ENCODE results near the gene BRSK1. TPM values are rescaled to one million over a fixed set of nuclear protein-coding genes. Genes with fewer than 3 reads are reported as not detected.

BRSK1 gene
- total and polyA plus RNA-seq, 10 donors, result 0.70 to 2.9 (median 1.6) TPM

- TF ChIP-seq POLR2AphosphoS5 (IDR thresholded peaks at IDR 0.05) (no peak), CTCF (IDR thresholded peaks at IDR 0.05 in 8 of 11, conservative IDR thresholded peaks at IDR 0.05 in 3 of 11) (no peak), POLR2A (IDR thresholded peaks at IDR 0.05) (no peak)
- Histone ChIP-seq H3K36me3 (no peaks in the 10 kb centered on the region), H3K27me3 (replicated peaks in 1 of 7) (peaks cover 0 to 23% (median 8%) of the 10 kb centered on the region in 7 donors), H3K4me1 (peaks cover 0 to 25% (median 6%) of the 10 kb centered on the region in 6 donors), H3K27ac (no peak overlapping the region), H3K9me3 (no peaks in the 10 kb centered on the region), H3K4me3 (no peak overlapping the region)
- WGBS, 5 donors, result 87 to 97% (median 92%) methylated on average over 14 to 21 of the region's 21 CpGs
- intact Hi-C loops (cut with DNase I; ENCODE audit: low total_unique reads), result no loop called here
- DNase-seq, result no peak
These were observed 3.7 kb downstream of the BRSK1 start for GRCh38 chr19:55287361-55288079.

GRCh38 chr19:55289117-55289796 lies 5.5 kb downstream of the BRSK1 start:
- no peak for TF ChIP-seq POLR2AphosphoS5 (IDR thresholded peaks at IDR 0.05)
- no peak for TF ChIP-seq POLR2A (IDR thresholded peaks at IDR 0.05)
- TF ChIP-seq CTCF (IDR thresholded peaks at IDR 0.05 in 8 of 11, conservative IDR thresholded peaks at IDR 0.05 in 3 of 11), result no peak
- no peak for DNase-seq
- intact Hi-C loops (cut with DNase I; ENCODE audit: low total_unique reads), result no loop called here

GRCh38 chr19:55297267-55297666 lies 13.5 kb downstream of the BRSK1 start:
- Histone ChIP-seq H3K4me3 (no peak overlapping the region), H3K4me1 (peaks cover 0 to 12% (median 10%) of the 10 kb centered on the region in 6 donors), H3K36me3 (no peaks in the 10 kb centered on the region), H3K9me3 (no peaks in the 10 kb centered on the region), H3K27me3 (replicated peaks in 1 of 7) (peaks cover 0 to 10% (median 0%) of the 10 kb centered on the region in 7 donors), H3K27ac (no peak overlapping the region)
- DNase-seq, result no peak
- WGBS, 5 donors, result 72 to 89% (median 79%) methylated on average over 10 of the region's 10 CpGs
- intact Hi-C loops (cut with DNase I; ENCODE audit: low total_unique reads), result loop anchor here (10.0 kb wide), 1 partner anchor 118 kb away; no protein-coding TSS in a partner anchor
- TF ChIP-seq CTCF (IDR thresholded peaks at IDR 0.05 in 8 of 11, conservative IDR thresholded peaks at IDR 0.05 in 3 of 11) (no peak), POLR2A (IDR thresholded peaks at IDR 0.05) (no peak), POLR2AphosphoS5 (IDR thresholded peaks at IDR 0.05) (no peak)

More at GRCh38 chr19:55289117-55289796, 5.5 kb downstream of the BRSK1 start:
- Histone ChIP-seq H3K27ac (no peak overlapping the region), H3K4me1 (peaks cover 0 to 9% (median 3%) of the 10 kb centered on the region in 6 donors), H3K9me3 (no peaks in the 10 kb centered on the region), H3K36me3 (no peaks in the 10 kb centered on the region), H3K27me3 (replicated peaks in 1 of 7) (peaks cover 0 to 6% (median 1%) of the 10 kb centered on the region in 7 donors), H3K4me3 (no peak overlapping the region)
- 93 to 96% (median 94%) methylated on average over 9 of the region's 9 CpGs for WGBS, 5 donors

- no peak for DNase-seq
- no peak overlapping the region for H3K27ac ChIP-seq
- 86 to 94% (median 88%) methylated on average over 8 to 10 of the region's 10 CpGs for WGBS, 5 donors
- H3K4me3 ChIP-seq, result no peak overlapping the region
- H3K9me3 ChIP-seq, result no peaks in the 10 kb centered on the region
- intact Hi-C loops (cut with DNase I; ENCODE audit: low total_unique reads), result loop anchor here (10.0 kb wide), 1 partner anchor 115 kb away; no protein-coding TSS in a partner anchor
- H3K4me1 ChIP-seq, result peaks cover 0 to 18% (median 12%) of the 10 kb centered on the region in 6 donors
- TF ChIP-seq CTCF (IDR thresholded peaks at IDR 0.05 in 8 of 11, conservative IDR thresholded peaks at IDR 0.05 in 3 of 11), result no peak
- no peak for TF ChIP-seq POLR2AphosphoS5 (IDR thresholded peaks at IDR 0.05)
- TF ChIP-seq POLR2A (IDR thresholded peaks at IDR 0.05), result no peak
- H3K27me3 ChIP-seq (replicated peaks in 1 of 7), result peaks cover 0 to 10% (median 0%) of the 10 kb centered on the region in 7 donors
- no peaks in the 10 kb centered on the region for H3K36me3 ChIP-seq
These were observed 16.2 kb downstream of the BRSK1 start for GRCh38 chr19:55299991-55300390.
